HG03521 (cell line): ENCODE data around the gene BICC1.

ENCODE experiments used
- ATAC-seq: cut with Tn5 transposase; IDR thresholded peaks from one replicate; pipeline ENCODE4 v1.9.1; 2021; ENCODE audit warnings: mild to moderate bottlenecking, moderate library complexity; ENCODE audit not compliant: unreplicated experiment

Gene BICC1

GRCh38 chr10:58773944-58774343, 261.3 kb downstream of the BICC1 start:
- ATAC-seq, result no peak

DNA sequence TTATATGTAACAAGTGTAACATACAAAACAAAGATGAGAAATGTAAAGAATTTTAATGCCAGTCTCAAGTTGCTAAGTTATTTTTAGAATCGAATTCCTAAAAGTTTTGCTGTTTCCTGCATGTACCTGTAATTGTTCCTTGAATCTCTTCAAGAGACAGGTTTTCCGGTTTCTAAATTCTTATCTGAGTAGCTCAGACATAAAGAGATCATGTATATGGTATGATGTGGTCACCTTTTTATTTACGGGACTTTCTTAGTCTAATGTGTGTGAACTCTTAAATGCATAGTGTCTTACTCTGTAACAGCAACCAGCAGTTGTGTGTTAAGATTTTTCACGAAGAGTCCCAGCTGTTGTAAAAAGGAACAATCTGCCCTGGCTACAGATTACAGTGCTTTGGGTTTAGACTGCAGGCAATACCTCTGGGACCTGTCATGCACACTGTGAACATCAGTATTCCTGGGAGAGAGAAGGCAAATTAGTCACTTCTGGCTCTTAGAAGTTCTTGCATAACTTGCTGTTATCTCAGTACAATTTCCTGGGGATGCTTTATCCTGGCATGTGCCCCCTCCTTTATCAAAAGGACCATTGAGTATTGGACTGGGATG, 263.4 kb downstream of the BICC1 start:
- ATAC-seq, result no peak

- ATAC-seq, result no peak
Observed at GRCh38 chr10:58776568-58777318, 264.1 kb downstream of the BICC1 start.

- no peak for ATAC-seq
Observed at GRCh38 chr10:58778966-58779365, 266.3 kb downstream of the BICC1 start.

DNA sequence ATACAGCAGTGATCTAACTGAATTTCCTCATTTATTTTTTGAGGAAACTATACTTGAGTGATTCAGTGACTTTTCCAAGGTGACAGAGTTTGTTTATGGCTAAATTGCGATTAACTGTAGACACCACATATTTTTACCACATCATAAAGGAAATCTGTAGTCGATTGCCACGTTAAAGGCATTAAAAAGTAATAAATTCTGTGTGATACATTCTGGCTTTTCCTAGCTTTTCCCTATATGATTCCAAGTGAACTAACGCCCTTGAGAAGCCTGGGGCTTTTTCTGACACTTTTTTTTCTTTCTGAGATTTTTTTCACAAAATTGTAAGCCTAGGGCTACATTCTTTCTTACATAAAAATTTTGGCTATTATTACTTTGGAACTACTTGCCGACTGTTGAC, 266.9 kb downstream of the BICC1 start:
- no peak for ATAC-seq

GRCh38 chr10:58780476-58780875, 267.8 kb downstream of the BICC1 start:
- no peak for ATAC-seq

DNA sequence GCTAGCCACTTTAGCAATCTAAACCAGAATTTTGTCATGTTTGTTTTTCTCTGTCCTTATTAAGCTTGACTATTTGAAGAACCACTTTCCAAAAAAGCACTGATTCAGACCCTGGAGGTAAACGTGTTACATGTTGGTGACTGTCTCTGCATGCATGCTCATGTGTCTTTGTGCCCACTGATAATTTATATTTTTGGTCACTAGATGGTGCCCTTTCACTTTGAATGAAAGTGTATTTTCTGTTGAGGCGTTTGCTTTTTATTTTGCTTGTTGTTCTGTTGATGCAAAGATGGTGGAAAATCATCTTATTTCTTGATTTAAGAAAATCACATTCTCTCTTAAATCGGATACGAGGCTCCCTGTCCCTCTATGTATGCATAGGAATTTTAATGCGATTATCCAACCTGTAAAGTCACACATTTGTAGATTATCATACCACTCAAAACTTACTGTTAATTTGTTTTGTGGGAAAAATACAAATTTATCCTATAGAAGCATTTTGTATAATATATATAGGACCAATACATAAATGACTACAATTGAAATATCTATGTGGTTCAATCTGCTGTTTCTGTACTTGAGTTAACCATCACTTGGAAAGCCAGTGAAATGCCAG, 269.3 kb downstream of the BICC1 start:
- no peak for ATAC-seq

DNA sequence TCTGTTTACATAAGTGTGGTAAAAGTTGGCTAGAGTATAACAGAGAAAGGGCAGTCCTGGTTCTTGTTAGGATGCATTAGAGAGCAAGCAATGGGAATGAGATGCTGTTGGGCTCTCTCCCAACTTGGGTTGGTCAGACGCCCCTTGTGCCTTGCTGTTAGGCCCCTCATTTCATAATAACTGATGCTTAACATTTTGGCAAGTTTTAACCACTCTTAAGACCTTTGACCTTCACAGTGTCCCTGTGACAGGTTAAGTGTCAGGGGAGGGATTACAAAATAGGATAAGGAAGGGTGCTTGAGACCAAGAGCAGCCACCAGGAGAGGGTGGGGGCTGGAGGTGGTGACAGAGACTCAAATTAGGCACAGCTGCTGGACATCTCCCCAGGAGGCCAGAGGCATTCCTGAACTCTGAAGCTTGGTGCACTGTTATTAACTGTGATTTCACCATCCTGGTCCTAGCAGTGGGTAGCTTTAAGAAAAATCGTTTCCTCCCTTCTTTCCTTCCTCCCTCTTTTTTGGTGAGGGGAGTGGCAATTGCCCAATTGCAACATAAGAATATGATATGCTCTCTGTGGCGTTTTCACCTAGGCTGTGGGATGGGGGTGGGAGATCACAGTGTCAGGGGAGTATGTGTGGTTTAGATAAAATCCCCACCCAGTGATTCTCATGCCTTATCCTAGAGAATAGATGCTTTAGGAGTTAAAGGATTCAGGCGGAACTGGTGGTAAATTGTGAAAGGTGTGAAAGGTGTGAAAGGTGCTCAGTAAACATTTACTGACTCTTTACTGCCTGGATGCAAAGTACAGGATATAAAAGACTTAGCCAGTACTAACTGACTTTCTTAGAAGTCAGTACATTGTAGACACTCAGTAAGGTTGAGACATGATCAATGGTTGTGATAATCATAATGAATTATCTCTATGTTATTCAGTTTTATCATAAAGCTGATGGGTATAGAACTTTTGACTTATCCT, 270.5 kb downstream of the BICC1 start:
- no peak for ATAC-seq

- ATAC-seq, result no peak
Observed at GRCh38 chr10:58784361-58784760, 271.7 kb downstream of the BICC1 start.

- ATAC-seq, result no peak
Observed at GRCh38 chr10:58785354-58785753, 272.7 kb downstream of the BICC1 start.

- no peak for ATAC-seq
Observed at GRCh38 chr10:58791137-58791536, 278.5 kb downstream of the BICC1 start.

DNA sequence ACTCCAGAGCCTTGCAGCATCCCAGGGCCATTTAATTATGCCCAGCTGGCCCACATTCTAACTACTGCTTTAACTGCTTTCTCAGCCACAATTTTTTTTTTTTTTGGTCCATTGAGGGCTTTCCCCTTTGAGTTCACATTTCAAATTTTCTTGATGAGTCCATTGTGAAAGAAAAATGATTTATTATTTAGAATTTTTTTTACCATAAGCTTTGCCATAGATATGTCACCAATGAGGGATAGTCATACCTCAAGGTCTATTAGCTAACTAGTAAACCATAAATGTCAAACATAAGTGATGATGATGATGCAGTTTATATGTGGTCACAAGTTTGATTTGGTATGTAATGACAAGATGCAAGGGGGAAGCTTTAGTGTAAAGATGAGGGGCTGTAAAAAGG, 282.9 kb downstream of the BICC1 start:
- ATAC-seq, result no peak

DNA sequence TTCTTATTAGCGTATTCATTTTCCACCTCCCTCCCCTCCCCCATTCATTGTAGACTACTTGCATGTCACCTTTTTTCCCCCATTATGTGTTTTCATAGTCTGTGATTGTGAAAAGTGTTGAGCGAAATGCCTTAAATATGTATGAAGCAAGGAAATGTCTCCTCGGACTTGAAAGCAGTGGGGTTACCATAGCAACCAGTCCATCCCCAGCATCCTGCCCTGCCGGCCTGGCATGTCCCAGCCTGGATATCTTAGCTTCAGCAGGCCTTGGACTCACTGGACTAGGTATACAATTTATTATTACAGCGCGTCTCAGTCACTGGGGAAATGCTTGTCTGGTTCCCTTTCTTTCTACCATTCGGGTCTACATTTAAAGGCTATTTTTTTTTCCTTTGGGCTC, 283.6 kb downstream of the BICC1 start:
- ATAC-seq, result no peak

- no peak for ATAC-seq
Observed at GRCh38 chr10:58796824-58797223, 284.2 kb downstream of the BICC1 start.

- ATAC-seq, result no peak
Observed at GRCh38 chr10:58797356-58797755, 284.7 kb downstream of the BICC1 start.

DNA sequence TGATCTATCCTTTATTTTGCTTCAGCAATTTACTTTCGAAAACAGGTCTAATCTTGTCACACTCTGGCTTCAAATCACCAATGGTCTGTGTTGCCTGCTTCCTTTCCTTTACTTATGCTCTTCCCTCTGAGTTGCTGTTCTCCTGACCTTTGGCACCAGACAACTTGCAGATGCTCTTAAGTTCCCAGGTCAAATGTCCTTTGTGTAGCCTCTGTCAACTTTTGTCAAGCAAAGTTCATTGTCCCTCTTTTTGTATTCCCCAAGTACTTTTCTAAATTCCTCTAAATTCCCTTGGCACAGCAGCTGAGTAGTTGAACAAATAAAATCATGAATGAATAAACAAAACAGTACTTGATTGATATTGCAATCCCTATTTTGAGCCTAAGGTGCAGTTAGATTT, 289.4 kb downstream of the BICC1 start:
- no peak for ATAC-seq

- no peak for ATAC-seq
Observed at GRCh38 chr10:58806323-58806722, 293.7 kb downstream of the BICC1 start.

- no peak for ATAC-seq
Observed at GRCh38 chr10:58806970-58807628, 294.4 kb downstream of the BICC1 start.

GRCh38 chr10:58807629-58808022, 295.0 kb downstream of the BICC1 start:
- ATAC-seq, result no peak

DNA sequence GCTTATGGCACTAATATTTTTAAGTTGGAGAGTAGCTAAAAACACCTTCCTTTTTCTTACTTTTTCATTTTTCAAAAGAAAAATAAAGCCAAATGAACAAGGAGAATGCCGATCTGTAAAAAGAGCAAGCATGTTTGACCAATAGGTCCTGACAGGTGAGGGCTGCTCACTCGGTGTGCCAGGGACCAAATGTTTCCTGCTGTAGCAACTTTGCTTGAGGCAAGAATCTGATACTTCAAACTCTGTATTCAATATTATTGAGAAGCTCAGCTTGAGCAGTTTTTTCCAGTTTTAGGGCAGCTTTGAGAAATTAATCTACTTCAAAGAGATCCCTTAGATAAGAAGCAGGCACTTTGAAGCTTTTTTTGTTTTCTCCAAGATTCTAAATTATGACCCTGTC, 298.1 kb downstream of the BICC1 start:
- no peak for ATAC-seq

- ATAC-seq, result no peak
Observed at GRCh38 chr10:58813573-58813972, 300.9 kb downstream of the BICC1 start.
